Spleen (tissue), 7 donors: ENCODE measurements around the gene OR8B4.

ENCODE experiments used
- POLR2AphosphoS5 ChIP-seq, 3 donors: sonication (generic); formaldehyde crosslinking; IDR thresholded peaks; one replicate each; pipeline ENCODE4 v1.5.1; 2017; ENCODE audit warnings: antibody characterized with exemption in 3 of 3
- TF ChIP-seq, protein P1 (sequence below), 11 experiments: fragments of 200-600 bp in 7 of 11; fragments of 450-650 bp in 4 of 11; sonication (generic) in 4 of 11; IDR thresholded peaks in 8 of 11; conservative IDR thresholded peaks in 3 of 11; 1 replicate in 7 of 11; 2 replicates in 4 of 11; pipeline versions ENCODE4 v1.4.0 to v1.8.0; 2016 to 2021; ENCODE audit warnings: antibody characterized with exemption in 11 of 11, inconsistent platforms in 4 of 11, mild to moderate bottlenecking in 1 of 11
- donor health status: DM: no; HTN: no; CAD: no; lungs with moderate emphysema.
- donor health status: DM: no; HTN: no; CAD: no.
- donor health status: DM: no; HTN: no; CAD: no.

DNA sequence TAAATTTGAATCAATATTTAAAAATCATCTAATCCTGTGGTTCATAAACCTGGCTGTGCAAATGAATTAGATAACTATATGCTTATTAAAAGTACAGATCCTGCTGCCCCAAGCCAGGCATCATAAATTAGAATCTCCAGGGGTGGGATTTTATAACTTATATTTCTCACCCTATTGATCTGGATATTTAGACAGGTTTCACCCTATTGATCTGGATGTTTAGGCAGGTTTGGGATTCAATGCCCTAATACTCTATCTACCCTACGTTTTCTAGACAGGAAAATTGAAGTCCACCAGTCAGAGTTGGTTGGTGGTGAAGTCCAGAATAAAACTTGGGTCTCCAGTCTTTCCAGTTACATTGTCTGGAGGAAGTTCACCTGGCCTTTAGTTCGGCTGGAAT lies 18.2 kb upstream of the OR8B4 start:
- TF ChIP-seq, protein P1, sequence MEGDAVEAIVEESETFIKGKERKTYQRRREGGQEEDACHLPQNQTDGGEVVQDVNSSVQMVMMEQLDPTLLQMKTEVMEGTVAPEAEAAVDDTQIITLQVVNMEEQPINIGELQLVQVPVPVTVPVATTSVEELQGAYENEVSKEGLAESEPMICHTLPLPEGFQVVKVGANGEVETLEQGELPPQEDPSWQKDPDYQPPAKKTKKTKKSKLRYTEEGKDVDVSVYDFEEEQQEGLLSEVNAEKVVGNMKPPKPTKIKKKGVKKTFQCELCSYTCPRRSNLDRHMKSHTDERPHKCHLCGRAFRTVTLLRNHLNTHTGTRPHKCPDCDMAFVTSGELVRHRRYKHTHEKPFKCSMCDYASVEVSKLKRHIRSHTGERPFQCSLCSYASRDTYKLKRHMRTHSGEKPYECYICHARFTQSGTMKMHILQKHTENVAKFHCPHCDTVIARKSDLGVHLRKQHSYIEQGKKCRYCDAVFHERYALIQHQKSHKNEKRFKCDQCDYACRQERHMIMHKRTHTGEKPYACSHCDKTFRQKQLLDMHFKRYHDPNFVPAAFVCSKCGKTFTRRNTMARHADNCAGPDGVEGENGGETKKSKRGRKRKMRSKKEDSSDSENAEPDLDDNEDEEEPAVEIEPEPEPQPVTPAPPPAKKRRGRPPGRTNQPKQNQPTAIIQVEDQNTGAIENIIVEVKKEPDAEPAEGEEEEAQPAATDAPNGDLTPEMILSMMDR (IDR thresholded peaks at IDR 0.05 in 8 of 11, conservative IDR thresholded peaks at IDR 0.05 in 3 of 11) = no peak
- TF ChIP-seq POLR2AphosphoS5 (IDR thresholded peaks at IDR 0.05) = no peak
